Liver (tissue), 9 donors: Measurements from ENCODE around the gene SOX8. TPM values are rescaled to one million over a fixed set of nuclear protein-coding genes. Genes with fewer than 3 reads are reported as not detected.

ENCODE experiments used
- DNase-seq: peaks from one replicate; pipeline ENCODE4 v3.0.0-alpha.2; 2017; ENCODE audit warnings: low spot score
- H3K27ac ChIP-seq, 2 donors: one replicate each; pipeline ENCODE4 v1.7.0; 2013; ENCODE audit warnings: inconsistent platforms in 2 of 2, low read length in 2 of 2, control low read depth in 1 of 2, low read depth in 1 of 2, mild to moderate bottlenecking in 1 of 2
- H3K27me3 ChIP-seq, 4 donors: one replicate each; pipeline versions ENCODE4 v1.6.1 to v1.7.0; 2013; ENCODE audit warnings: low read length in 3 of 4, inconsistent platforms in 1 of 4, mild to moderate bottlenecking in 1 of 4, moderate library complexity in 1 of 4; ENCODE audit not compliant: control insufficient read depth in 4 of 4, insufficient read depth in 4 of 4
- H3K36me3 ChIP-seq, 4 donors: one replicate each; pipeline versions ENCODE4 v1.6.1 to v1.7.0; 2013; ENCODE audit warnings: low read length in 3 of 4, mild to moderate bottlenecking in 3 of 4, low read depth in 1 of 4, moderate library complexity in 1 of 4; ENCODE audit not compliant: control insufficient read depth in 4 of 4, insufficient read depth in 3 of 4
- H3K4me1 ChIP-seq, 4 donors: one replicate each; pipeline versions ENCODE4 v1.6.1 to v1.7.0; 2013; ENCODE audit warnings: low read length in 3 of 4, mild to moderate bottlenecking in 3 of 4, moderate library complexity in 1 of 4; ENCODE audit not compliant: control insufficient read depth in 4 of 4, insufficient read depth in 4 of 4
- H3K4me3 ChIP-seq, 3 donors: one replicate each; pipeline versions ENCODE4 v1.6.1 to v1.7.0; 2013; ENCODE audit warnings: low read length in 3 of 3, control low read depth in 1 of 3, low read depth in 1 of 3, mild to moderate bottlenecking in 1 of 3
- H3K9ac ChIP-seq, 2 donors: one replicate each; pipeline ENCODE4 v1.7.0; 2013; ENCODE audit warnings: low read length in 2 of 2, mild to moderate bottlenecking in 2 of 2, moderate library complexity in 2 of 2, control low read depth in 1 of 2, low read depth in 1 of 2
- H3K9me3 ChIP-seq, 4 donors: one replicate each; pipeline versions ENCODE4 v1.6.1 to v1.7.0; 2013; ENCODE audit warnings: low read length in 3 of 4; ENCODE audit not compliant: control insufficient read depth in 4 of 4
- CTCF ChIP-seq: fragments of 150-350 bp; IDR thresholded peaks from 2 replicates; pipeline ENCODE4 v1.5.1; 2017; ENCODE audit warnings: improper control_type of control experiment, low read depth, low read length; ENCODE audit not compliant: missing input control
- EGR1 ChIP-seq, 2 donors: IDR thresholded peaks; 2 replicates each; pipeline ENCODE4 v1.6.1; 2016 to 2018; ENCODE audit warnings: antibody characterized with exemption in 2 of 2, low read depth in 2 of 2
- FOXA1 ChIP-seq: IDR thresholded peaks from 2 replicates; pipeline ENCODE4 v1.6.1; 2016; ENCODE audit warnings: antibody characterized with exemption
- FOXA2 ChIP-seq: IDR thresholded peaks from 2 replicates; pipeline ENCODE4 v1.6.1; 2016; ENCODE audit warnings: antibody characterized with exemption
- GABPA ChIP-seq, 2 donors: IDR thresholded peaks in 1 of 2; conservative IDR thresholded peaks in 1 of 2; 2 replicates each; pipeline ENCODE4 v1.6.1; 2016; ENCODE audit warnings: antibody characterized with exemption in 2 of 2, mild to moderate bottlenecking in 1 of 2, moderate library complexity in 1 of 2
- HNF4A ChIP-seq, 2 donors: conservative IDR thresholded peaks; 2 replicates each; pipeline ENCODE4 v1.6.1; 2016; ENCODE audit warnings: antibody characterized with exemption in 2 of 2, mild to moderate bottlenecking in 2 of 2
- HNF4G ChIP-seq: IDR thresholded peaks from 2 replicates; pipeline ENCODE4 v1.6.1; 2016; ENCODE audit warnings: antibody characterized with exemption
- JUND ChIP-seq, 2 donors: IDR thresholded peaks; 2 replicates each; pipeline ENCODE4 v1.6.1; 2016; ENCODE audit warnings: antibody characterized with exemption in 2 of 2
- NR2F2 ChIP-seq: IDR thresholded peaks from 2 replicates; pipeline ENCODE4 v1.6.1; 2016; ENCODE audit warnings: antibody characterized with exemption
- RAD21 ChIP-seq, 2 donors: IDR thresholded peaks; 2 replicates each; pipeline ENCODE4 v1.6.1; 2016; ENCODE audit warnings: antibody characterized with exemption in 2 of 2, mild to moderate bottlenecking in 2 of 2
- RXRA ChIP-seq, 2 donors: IDR thresholded peaks; 2 replicates each; pipeline ENCODE4 v1.6.1; 2017 to 2018; ENCODE audit warnings: antibody characterized with exemption in 2 of 2, mild to moderate bottlenecking in 1 of 2
- TAF1 ChIP-seq: conservative IDR thresholded peaks from 2 replicates; pipeline ENCODE4 v1.6.1; 2016; ENCODE audit warnings: antibody characterized with exemption, mild to moderate bottlenecking
- YY1 ChIP-seq: IDR thresholded peaks from 2 replicates; pipeline ENCODE4 v1.6.1; 2016; ENCODE audit warnings: antibody characterized with exemption, mild to moderate bottlenecking
- WGBS: extraction: QIAGEN DNeasy Blood & Tissue Kit; methylation state at CpG from one replicate; pipeline ENCODE4 v1.1.7; 2013; 5-methylcytosine and 5-hydroxymethylcytosine counted together
- polyA plus RNA-seq, 2 donors: library from polyadenylated mRNA; stranded (reverse) in 1 of 2; unstranded in 1 of 2; fragments of 200-250 nt in 1 of 2; fragments of >200 nt in 1 of 2; fragmentation: Nextera tagmentation in 1 of 2; extraction: Ambion mirVana in 1 of 2; gene quantifications; one replicate each; pipeline versions ENCODE4 v1.2.1 to v1.2.3, GENCODE V29; 2013 to 2015
- total RNA-seq, 2 donors: library from RNA; depleted of rRNA; stranded (reverse); fragments of >200 nt; gene quantifications; one replicate each; pipeline ENCODE4 v1.2.3, GENCODE V29; 2014
- TF ChIP-seq, protein P1 (sequence below): IDR thresholded peaks from 2 replicates; pipeline ENCODE4 v1.6.1; 2016; ENCODE audit warnings: antibody characterized with exemption
- TF ChIP-seq, protein P2 (sequence below): IDR thresholded peaks from 2 replicates; pipeline ENCODE4 v1.6.1; 2016; ENCODE audit warnings: antibody characterized with exemption
- TF ChIP-seq, protein P3 (sequence below): IDR thresholded peaks from 2 replicates; pipeline ENCODE4 v1.6.1; 2016; ENCODE audit warnings: antibody characterized with exemption, mild to moderate bottlenecking
- TF ChIP-seq, protein P4 (sequence below): IDR thresholded peaks from 2 replicates; pipeline ENCODE4 v1.6.1; 2016; ENCODE audit warnings: antibody characterized with exemption
- donor health status: healthy.
- donor health status: healthy.
- donor health status: healthy.
- donor health status: healthy.
- donor health status: healthy.

Gene SOX8
- total and polyA plus RNA-seq, 4 donors = 0.05 to 0.33 (median 0.17) TPM; not detected in 1

GRCh38 chr16:1028524-1029258, 47.1 kb downstream of the SOX8 start:
- Histone ChIP-seq H3K4me1 (no peaks in the 10 kb centered on the region), H3K9ac (no peak overlapping the region), H3K27me3 (peaks cover 0 to 8% (median 2%) of the 10 kb centered on the region in 4 donors), H3K27ac (no peak overlapping the region), H3K9me3 (no peaks in the 10 kb centered on the region), H3K4me3 (no peak overlapping the region), H3K36me3 (no peaks in the 10 kb centered on the region)
- TF ChIP-seq FOXA2 = no peak
- TF ChIP-seq EGR1 (IDR thresholded peaks at IDR 0.05; ENCODE audit: low read depth in 2 of 2) = no peak
- TF ChIP-seq, protein P1, sequence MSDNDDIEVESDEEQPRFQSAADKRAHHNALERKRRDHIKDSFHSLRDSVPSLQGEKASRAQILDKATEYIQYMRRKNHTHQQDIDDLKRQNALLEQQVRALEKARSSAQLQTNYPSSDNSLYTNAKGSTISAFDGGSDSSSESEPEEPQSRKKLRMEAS = no peak
- TF ChIP-seq TAF1 = no peak
- TF ChIP-seq GABPA (IDR thresholded peaks at IDR 0.05 in 1 of 2, conservative IDR thresholded peaks at IDR 0.05 in 1 of 2) = no peak
- TF ChIP-seq RXRA (IDR thresholded peaks at IDR 0.05) = no peak
- TF ChIP-seq HNF4G = no peak
- TF ChIP-seq, protein P2, sequence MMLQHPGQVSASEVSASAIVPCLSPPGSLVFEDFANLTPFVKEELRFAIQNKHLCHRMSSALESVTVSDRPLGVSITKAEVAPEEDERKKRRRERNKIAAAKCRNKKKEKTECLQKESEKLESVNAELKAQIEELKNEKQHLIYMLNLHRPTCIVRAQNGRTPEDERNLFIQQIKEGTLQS = no peak
- no peak for TF ChIP-seq NR2F2
- no peak for TF ChIP-seq YY1
- no peak for TF ChIP-seq JUND (IDR thresholded peaks at IDR 0.05)
- TF ChIP-seq, protein P3, sequence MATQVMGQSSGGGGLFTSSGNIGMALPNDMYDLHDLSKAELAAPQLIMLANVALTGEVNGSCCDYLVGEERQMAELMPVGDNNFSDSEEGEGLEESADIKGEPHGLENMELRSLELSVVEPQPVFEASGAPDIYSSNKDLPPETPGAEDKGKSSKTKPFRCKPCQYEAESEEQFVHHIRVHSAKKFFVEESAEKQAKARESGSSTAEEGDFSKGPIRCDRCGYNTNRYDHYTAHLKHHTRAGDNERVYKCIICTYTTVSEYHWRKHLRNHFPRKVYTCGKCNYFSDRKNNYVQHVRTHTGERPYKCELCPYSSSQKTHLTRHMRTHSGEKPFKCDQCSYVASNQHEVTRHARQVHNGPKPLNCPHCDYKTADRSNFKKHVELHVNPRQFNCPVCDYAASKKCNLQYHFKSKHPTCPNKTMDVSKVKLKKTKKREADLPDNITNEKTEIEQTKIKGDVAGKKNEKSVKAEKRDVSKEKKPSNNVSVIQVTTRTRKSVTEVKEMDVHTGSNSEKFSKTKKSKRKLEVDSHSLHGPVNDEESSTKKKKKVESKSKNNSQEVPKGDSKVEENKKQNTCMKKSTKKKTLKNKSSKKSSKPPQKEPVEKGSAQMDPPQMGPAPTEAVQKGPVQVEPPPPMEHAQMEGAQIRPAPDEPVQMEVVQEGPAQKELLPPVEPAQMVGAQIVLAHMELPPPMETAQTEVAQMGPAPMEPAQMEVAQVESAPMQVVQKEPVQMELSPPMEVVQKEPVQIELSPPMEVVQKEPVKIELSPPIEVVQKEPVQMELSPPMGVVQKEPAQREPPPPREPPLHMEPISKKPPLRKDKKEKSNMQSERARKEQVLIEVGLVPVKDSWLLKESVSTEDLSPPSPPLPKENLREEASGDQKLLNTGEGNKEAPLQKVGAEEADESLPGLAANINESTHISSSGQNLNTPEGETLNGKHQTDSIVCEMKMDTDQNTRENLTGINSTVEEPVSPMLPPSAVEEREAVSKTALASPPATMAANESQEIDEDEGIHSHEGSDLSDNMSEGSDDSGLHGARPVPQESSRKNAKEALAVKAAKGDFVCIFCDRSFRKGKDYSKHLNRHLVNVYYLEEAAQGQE = no peak
- TF ChIP-seq, protein P4, sequence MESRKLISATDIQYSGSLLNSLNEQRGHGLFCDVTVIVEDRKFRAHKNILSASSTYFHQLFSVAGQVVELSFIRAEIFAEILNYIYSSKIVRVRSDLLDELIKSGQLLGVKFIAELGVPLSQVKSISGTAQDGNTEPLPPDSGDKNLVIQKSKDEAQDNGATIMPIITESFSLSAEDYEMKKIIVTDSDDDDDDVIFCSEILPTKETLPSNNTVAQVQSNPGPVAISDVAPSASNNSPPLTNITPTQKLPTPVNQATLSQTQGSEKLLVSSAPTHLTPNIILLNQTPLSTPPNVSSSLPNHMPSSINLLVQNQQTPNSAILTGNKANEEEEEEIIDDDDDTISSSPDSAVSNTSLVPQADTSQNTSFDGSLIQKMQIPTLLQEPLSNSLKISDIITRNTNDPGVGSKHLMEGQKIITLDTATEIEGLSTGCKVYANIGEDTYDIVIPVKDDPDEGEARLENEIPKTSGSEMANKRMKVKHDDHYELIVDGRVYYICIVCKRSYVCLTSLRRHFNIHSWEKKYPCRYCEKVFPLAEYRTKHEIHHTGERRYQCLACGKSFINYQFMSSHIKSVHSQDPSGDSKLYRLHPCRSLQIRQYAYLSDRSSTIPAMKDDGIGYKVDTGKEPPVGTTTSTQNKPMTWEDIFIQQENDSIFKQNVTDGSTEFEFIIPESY = no peak
- no peak for TF ChIP-seq HNF4A (conservative IDR thresholded peaks at IDR 0.05)
- TF ChIP-seq RAD21 (IDR thresholded peaks at IDR 0.05) = no peak
- no peak for TF ChIP-seq CTCF
- no peak for TF ChIP-seq FOXA1
- WGBS = 40% methylated on average over 39 of the region's 39 CpGs
- no peak for DNase-seq
